Measurements from ENCODE around the gene OR52A1. TPM values are rescaled to one million over a fixed set of nuclear protein-coding genes. Genes with fewer than 3 reads are reported as not detected.
"Not testable (repeated sequence)": the region's sequence is repeated elsewhere in the genome, so short reads cannot be mapped to it uniquely, and the experiment has no call there.

Gene OR52A1
- not detected for polyA plus RNA-seq

GRCh38 chr11:5154657-5155056, at the start of gene OR52A1:
Gene OR52A1 (minus strand): TSS chr11:5154757. CDS start chr11:5152369, 2,388 bp downstream.
- no peak within 1 kb of the TSS for H3K27ac ChIP-seq (ENCODE audit: low read depth, low read length)
- 65 to 74% (median 68%) methylated on average over 3 of the region's 3 CpGs for WGBS, 3 donors

DNA sequence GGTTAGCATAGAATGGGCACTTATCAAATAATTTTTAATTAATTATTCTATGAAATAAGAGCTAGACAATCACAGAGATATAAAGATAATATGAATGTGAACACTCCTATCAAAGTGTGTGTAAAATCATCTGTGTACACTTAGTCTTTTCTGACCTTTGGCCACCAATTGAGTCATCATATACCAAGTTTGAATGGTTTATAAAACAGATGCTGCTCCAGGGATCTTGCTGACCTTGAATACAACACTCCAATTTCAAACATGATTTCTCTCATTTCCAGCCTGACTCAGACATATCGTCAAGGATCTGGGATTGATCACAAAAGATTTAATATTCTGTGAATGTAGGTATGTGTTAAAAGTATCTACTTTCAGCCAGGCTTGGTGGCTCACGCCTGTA, 48.8 kb upstream of the OR52A1 start:
- WGBS, 3 donors: 49 to 81% (median 76%) methylated on average over 2 of the region's 2 CpGs
- H3K27ac ChIP-seq (ENCODE audit: low read depth, low read length): no peak overlapping the region

DNA sequence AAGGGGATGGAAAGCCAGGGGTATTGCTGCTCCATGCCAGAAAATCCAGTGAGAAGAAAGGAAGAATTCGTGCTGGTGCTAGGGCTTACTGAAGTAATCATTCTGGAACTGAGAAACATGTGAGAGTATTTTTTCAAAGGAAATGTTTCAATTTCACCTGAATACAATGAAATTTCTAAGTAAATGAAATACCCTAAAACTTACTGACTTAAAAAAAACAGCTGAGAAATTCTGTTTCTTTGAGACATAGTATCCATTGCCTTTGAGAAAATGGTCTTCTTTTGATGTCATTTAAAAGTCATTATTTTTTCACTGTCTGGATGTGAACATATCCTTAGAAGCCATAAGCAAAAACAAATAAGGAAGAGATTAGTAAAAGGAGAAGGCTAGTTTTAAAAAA, 46.0 kb upstream of the OR52A1 start, which contains the start of gene OR51V1:
OR51V1 (minus strand) TSS at position 101 of the 400 bp plus-strand sequence; CDS start at position 101, 0 bp downstream.
- WGBS, 3 donors: 41 to 71% (median 63%) methylated on average over 1 of the region's 1 CpG
- no peak within 1 kb of the TSS for H3K27ac ChIP-seq (ENCODE audit: low read depth, low read length)

GRCh38 chr11:5198285-5198684, 43.7 kb upstream of the OR52A1 start:
- H3K27ac ChIP-seq (ENCODE audit: low read depth, low read length): no peak overlapping the region

DNA sequence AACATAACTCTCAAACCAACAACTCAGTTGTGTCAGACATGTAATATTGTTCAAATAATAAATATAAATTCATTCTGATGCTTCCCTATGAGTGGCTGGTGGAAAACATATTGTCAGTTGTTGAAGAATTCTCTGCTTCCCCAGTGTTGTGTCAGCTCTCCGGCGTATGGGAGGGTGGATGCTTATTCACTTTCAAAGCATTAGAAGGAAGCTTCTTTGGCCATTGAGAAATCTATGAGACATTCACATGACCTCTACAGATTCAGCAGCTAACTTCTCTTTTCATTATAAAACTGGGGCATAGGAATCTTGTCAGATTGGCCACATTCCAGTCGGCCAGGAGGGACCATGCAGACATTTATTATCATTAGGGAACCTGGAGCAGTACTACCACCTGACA, 43.0 kb upstream of the OR52A1 start:
- no peak overlapping the region for H3K27ac ChIP-seq (ENCODE audit: low read depth, low read length)
- WGBS, 3 donors: 50 to 71% (median 59%) methylated on average over 3 of the region's 3 CpGs

GRCh38 chr11:5196731-5197130, 42.2 kb upstream of the OR52A1 start:
- H3K27ac ChIP-seq (ENCODE audit: low read depth, low read length): no peak overlapping the region
- WGBS, 3 donors: 58 to 69% (median 61%) methylated on average over 3 of the region's 3 CpGs

DNA sequence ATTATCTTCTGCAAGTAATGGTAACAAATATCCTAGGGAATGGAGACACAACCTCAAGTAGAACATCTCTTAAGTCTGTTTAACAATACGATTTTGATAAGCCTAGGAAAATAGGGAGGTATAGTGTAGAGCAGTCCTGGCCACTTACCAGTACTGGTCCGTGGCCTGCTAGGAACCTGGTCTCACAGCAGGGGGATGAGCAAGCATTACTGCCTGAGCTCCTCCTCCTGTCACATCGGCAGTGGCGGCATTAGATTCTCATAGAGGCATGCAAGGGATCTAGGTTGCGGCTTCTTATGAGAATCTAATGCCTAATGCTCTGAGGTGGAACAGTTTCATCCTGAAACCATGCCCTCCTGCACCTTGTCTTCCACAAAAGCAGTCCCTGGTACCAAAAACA, 41.5 kb upstream of the OR52A1 start:
- 61 to 74% (median 65%) methylated on average over 5 of the region's 5 CpGs for WGBS, 3 donors
- no peak overlapping the region for H3K27ac ChIP-seq (ENCODE audit: low read depth, low read length)

DNA sequence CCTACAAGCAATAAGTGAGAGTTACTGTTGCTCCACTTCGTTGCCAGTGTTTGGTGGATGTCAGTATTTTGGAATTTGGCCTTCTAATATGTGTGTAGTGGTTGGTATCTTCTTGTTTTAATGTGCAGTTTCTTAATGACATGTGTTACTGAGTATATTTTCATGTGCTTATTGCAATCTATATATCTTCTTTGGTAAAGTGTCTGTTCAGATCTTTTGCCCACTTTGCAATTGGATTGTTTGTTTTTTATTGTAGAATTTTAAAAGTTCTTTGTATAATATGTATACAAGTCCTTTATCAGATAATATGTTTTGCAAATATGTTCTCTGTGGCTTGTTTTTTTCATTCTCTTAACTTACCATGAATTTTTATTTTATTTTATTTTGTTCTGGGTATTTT, 38.2 kb upstream of the OR52A1 start:
- 0 to 23% (median 15%) methylated on average over 1 of the region's 1 CpG for WGBS, 3 donors
- no peak overlapping the region for H3K27ac ChIP-seq (ENCODE audit: low read depth, low read length)

DNA sequence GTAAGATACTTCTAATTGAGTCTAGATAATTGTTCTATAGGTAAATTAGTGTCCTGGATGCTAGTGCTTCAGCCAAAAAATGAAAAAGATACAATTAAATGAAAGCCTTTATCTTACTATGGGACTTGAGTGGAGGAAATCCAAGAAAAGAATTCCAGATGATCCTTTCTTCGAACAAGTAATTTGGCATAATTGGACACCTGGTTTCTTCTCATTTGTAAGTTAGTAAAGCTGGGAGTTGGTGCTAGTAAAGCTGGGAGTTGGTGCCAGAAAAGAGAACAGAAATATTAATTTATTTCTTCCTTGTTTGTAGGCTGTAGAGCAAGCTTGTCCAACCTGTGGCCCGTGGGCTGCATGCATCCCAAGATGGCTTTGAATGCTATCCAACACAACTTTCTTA, 33.6 kb upstream of the OR52A1 start:
- WGBS, 3 donors: 70 to 86% (median 76%) methylated on average over 2 of the region's 2 CpGs
- H3K27ac ChIP-seq (ENCODE audit: low read depth, low read length): no peak overlapping the region

DNA sequence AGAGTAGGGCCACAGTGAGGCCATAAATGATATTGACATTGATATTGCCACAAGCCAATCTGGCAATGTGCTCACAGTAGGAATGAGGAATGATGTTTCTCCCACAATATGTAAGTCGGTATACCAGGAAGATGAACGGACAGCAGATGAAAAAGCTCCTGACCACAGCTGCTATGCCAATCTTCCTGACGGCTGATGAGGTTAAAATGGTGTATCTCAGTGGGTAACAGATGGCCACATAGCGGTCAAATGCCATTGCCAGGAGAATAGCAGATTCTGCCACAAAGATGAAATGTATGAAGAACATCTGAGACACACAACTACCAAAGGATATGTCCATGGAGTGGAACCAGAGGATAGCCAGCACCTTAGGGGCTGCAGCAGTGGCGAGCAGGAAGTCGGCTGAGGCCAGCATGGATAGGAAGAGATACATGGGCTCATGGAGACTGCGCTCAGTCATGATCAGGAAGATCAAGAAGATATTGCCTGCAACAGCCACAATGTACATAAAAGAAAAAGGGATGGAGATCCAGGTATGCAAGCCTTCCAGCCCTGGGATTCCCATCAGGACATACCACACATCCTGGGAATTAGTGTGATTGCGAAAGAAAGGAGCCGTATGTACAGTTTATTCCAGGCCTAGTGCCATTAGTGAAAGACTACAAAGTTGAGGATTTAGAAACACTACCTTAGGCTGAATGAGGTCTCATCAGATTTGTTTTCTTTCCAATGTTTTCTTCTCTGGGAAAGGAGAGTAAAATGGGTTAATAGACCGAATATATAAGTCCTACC, 23.7 kb upstream of the OR52A1 start:
- 77 to 85% (median 84%) methylated on average over 10 of the region's 10 CpGs for WGBS, 3 donors
- no peak overlapping the region for H3K27ac ChIP-seq (ENCODE audit: low read depth, low read length)

DNA sequence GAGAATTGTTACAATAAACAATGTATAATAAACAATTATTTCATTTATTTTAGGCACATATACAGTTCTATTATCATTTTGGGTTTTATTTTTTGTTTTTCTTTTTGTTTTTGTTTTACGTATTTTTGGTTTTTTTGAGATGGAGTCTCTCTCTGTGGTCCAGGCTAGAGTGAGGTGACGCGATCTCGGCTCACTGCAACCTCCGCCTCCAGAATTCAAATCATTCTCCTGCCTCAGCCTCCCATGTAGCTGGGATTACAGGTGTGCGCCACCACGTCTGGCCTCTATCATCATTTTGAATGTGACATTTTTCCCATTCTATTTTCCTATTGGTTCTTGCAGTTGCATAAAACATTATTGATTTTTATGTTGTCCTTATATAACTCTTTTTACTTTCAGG, 20.4 kb upstream of the OR52A1 start:
- 86 to 91% (median 91%) methylated on average over 7 of the region's 7 CpGs for WGBS, 3 donors
- H3K27ac ChIP-seq (ENCODE audit: low read depth, low read length): no peak overlapping the region

GRCh38 chr11:5171856-5172255, 17.3 kb upstream of the OR52A1 start:
- 50 to 69% (median 64%) methylated on average over 2 of the region's 2 CpGs for WGBS, 3 donors
- H3K27ac ChIP-seq (ENCODE audit: low read depth, low read length): no peak overlapping the region

GRCh38 chr11:5165898-5166297, 11.3 kb upstream of the OR52A1 start:
- H3K27ac ChIP-seq (ENCODE audit: low read depth, low read length): not testable (repeated sequence)

GRCh38 chr11:5164807-5165206, 10.2 kb upstream of the OR52A1 start:
- 67 to 85% (median 83%) methylated on average over 6 of the region's 6 CpGs for WGBS, 3 donors
- not testable (repeated sequence) for H3K27ac ChIP-seq (ENCODE audit: low read depth, low read length)

GRCh38 chr11:5161045-5161444, 6.5 kb upstream of the OR52A1 start:
- no CpG with 5 or more reads among the region's 1 CpG for WGBS, 3 donors
- H3K27ac ChIP-seq (ENCODE audit: low read depth, low read length): not testable (repeated sequence)

- 79 to 82% (median 80%) methylated on average over 4 of the region's 4 CpGs for WGBS, 3 donors
Observed at GRCh38 chr11:5160217-5160616, 5.7 kb upstream of the OR52A1 start.

GRCh38 chr11:5159806-5160205, 5.2 kb upstream of the OR52A1 start:
- H3K27ac ChIP-seq (ENCODE audit: low read depth, low read length): no peak overlapping the region

More at GRCh38 chr11:5160217-5160616, 5.7 kb upstream of the OR52A1 start:
- not testable (repeated sequence) for H3K27ac ChIP-seq (ENCODE audit: low read depth, low read length)

DNA sequence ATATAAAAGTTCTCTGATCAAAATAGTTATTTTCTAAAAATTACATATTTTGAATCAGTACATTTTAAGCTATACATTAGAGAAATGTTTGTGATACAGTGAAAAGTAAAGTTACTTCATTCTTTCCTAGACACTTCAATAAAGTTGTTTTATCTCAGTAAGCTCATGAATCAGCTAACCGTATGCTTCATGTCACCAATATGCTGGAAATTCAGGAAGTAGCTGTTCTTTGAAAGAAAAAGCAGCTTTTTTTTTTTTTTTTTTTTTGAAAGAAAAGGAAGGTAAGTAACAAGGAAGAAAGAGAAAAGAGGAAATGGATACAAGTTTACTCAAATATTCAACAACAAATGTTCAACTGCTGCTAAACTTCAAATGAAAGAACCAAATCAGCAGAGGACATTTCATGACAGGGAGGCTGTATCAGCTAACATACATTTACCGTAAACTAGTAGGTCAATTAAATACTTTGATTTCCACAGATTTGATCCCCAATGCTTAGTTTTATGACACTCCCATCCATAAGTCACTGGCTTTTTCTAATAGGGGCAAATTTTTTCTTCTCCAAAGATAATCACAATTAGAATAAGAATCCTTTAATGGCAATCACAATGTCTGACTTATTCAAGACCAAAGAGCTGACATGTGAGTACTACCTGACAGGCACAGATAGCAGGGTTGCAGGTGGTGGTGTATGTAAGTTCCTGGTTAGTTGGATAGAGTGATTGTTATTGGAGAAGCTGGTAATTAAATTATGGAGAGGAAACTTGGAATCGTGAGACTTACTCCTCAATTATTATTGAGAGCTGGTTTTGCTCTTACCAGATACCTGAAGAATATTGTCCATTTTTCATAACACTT, 754 bp downstream of the OR52A1 start:
- H3K27ac ChIP-seq (ENCODE audit: low read depth, low read length): no peak overlapping the region
- 45 to 58% (median 56%) methylated on average over 3 of the region's 3 CpGs for WGBS, 3 donors

GRCh38 chr11:5151713-5152153, 2.8 kb downstream of the OR52A1 start:
- WGBS, 3 donors: 57 to 66% (median 57%) methylated on average over 3 of the region's 3 CpGs
- no peak overlapping the region for H3K27ac ChIP-seq (ENCODE audit: low read depth, low read length)

All from adipose tissue (tissue), 3 donors.